Fibroblast of lung (primary cell): ENCODE measurements around the gene LCE1E. TPM values are rescaled to one million over a fixed set of nuclear protein-coding genes. Genes with fewer than 3 reads are reported as not detected.

Experiments used
- DNase-seq, 2 donors: peaks; one replicate each; pipeline versions ENCODE4 v3.0.0 to v3.0.0-alpha.2; 2010; ENCODE audit warnings: low read depth in 2 of 2
- H2AFZ ChIP-seq: 2 replicates; pipeline ENCODE4 v1.5.1; 2012; ENCODE audit warnings: low read length, control low read depth, inconsistent platforms
- H3K27ac ChIP-seq: 2 replicates; pipeline ENCODE4 v1.5.1; 2011; ENCODE audit warnings: low read length, control low read depth; ENCODE audit not compliant: insufficient read depth
- H3K27me3 ChIP-seq: 2 replicates; pipeline ENCODE4 v1.5.1; 2011; ENCODE audit warnings: mild to moderate bottlenecking, low read length; ENCODE audit not compliant: control insufficient read depth, insufficient read depth
- H3K36me3 ChIP-seq: 2 replicates; pipeline ENCODE4 v1.5.1; 2011; ENCODE audit warnings: low read length; ENCODE audit not compliant: control insufficient read depth, insufficient read depth
- H3K4me1 ChIP-seq: 2 replicates; pipeline ENCODE4 v1.5.1; 2011; ENCODE audit warnings: low read length; ENCODE audit not compliant: control insufficient read depth, insufficient read depth; ENCODE audit errors: extremely low read depth
- H3K4me2 ChIP-seq: 2 replicates; pipeline ENCODE4 v1.5.1; 2011; ENCODE audit warnings: low read length, control low read depth; ENCODE audit not compliant: insufficient read depth; ENCODE audit errors: extremely low read depth
- H3K4me3 ChIP-seq, 4 experiments: fragments of 200-600 bp in 1 of 4; sonication (generic) in 1 of 4; replicated peaks in 1 of 4; 2 replicates each; pipeline ENCODE4 v1.5.1; 2011 to 2016; ENCODE audit warnings: low read length in 4 of 4, low read depth in 3 of 4, mild to moderate bottlenecking in 3 of 4, control low read depth in 2 of 4, inconsistent platforms in 1 of 4, mixed read lengths in 1 of 4; ENCODE audit not compliant: insufficient read depth in 1 of 4; ENCODE audit errors: control extremely low read depth in 1 of 4
- H3K79me2 ChIP-seq: 2 replicates; pipeline ENCODE4 v1.5.1; 2012; ENCODE audit warnings: mild to moderate bottlenecking, low read length, inconsistent platforms; ENCODE audit not compliant: control insufficient read depth, insufficient read depth
- H3K9ac ChIP-seq: 2 replicates; pipeline ENCODE4 v1.5.1; 2011; ENCODE audit warnings: mild to moderate bottlenecking, low read length, control low read depth; ENCODE audit not compliant: insufficient read depth
- H3K9me3 ChIP-seq: 2 replicates; pipeline ENCODE4 v1.5.1; 2012; ENCODE audit warnings: low read depth, low read length; ENCODE audit not compliant: control insufficient read depth, insufficient read depth
- H4K20me1 ChIP-seq: 2 replicates; pipeline ENCODE4 v1.5.1; 2011; ENCODE audit warnings: low read length; ENCODE audit not compliant: control insufficient read depth, insufficient read depth; ENCODE audit errors: extremely low read depth
- CTCF ChIP-seq, 2 donors: IDR thresholded peaks in 1 of 2; conservative IDR thresholded peaks in 1 of 2; 1 replicate in 1 of 2; 2 replicates in 1 of 2; pipeline ENCODE4 v1.5.1; 2011 to 2012; ENCODE audit warnings: low read length in 2 of 2, control low read depth in 1 of 2, inconsistent platforms in 1 of 2, low read depth in 1 of 2, mild to moderate bottlenecking in 1 of 2
- EZH2 ChIP-seq: IDR thresholded peaks from 2 replicates; pipeline ENCODE4 v1.5.1; 2012; ENCODE audit warnings: low read length, control low read depth, mild to moderate bottlenecking; ENCODE audit errors: missing control alignments
- polyA plus RNA-seq, 2 donors: library from polyadenylated mRNA; depleted of rRNA in 1 of 2; stranded (reverse) in 1 of 2; unstranded in 1 of 2; fragments of >200 nt; gene quantifications; 2 replicates each; pipeline ENCODE4 v1.2.1, GENCODE V29; 2011 to 2012; ENCODE audit warnings: missing spikeins in 1 of 2
- total RNA-seq: library from RNA; depleted of rRNA; stranded (reverse); fragments of >200 nt; gene quantifications from 2 replicates; pipeline ENCODE4 v1.2.1, GENCODE V29; 2014

The LCE1E gene
- total and polyA plus RNA-seq, 2 donors (not counting 1 experiment from before 2014, with no cell fraction given): 0.14 TPM; not detected in 1

- Histone ChIP-seq H4K20me1 (no peaks in the 10 kb centered on the region), H3K79me2 (no peaks in the 10 kb centered on the region), H3K9ac (no peak overlapping the region), H2AFZ (no peak overlapping the region), H3K4me2 (no peak overlapping the region), H3K4me3 (no peak overlapping the region), H3K27me3 (peaks cover 2% of the 10 kb centered on the region), H3K9me3 (no peaks in the 10 kb centered on the region), H3K4me1 (no peaks in the 10 kb centered on the region), H3K27ac (no peak overlapping the region), H3K36me3 (no peaks in the 10 kb centered on the region)
- no peak for TF ChIP-seq EZH2
- no peak for DNase-seq
Observed at GRCh38 chr1:152824964-152825363, 38.9 kb downstream of the LCE1E start.

- no peak within 1 kb of the TSS for H3K4me3 ChIP-seq
- no peak within 1 kb of the TSS for H3K9ac ChIP-seq
- no peak within 1 kb of the TSS for H3K4me2 ChIP-seq
- TF ChIP-seq EZH2 (no peak), CTCF (conservative IDR thresholded peaks at IDR 0.05 in 1 of 2, IDR thresholded peaks at IDR 0.05 in 1 of 2; ENCODE audit: low read depth in 1 of 2, low read length in 2 of 2) (no peak)
- DNase-seq: no peak
- H4K20me1 ChIP-seq: no peaks in the 10 kb centered on the region
- no peaks in the 10 kb centered on the region for H3K36me3 ChIP-seq
- H3K79me2 ChIP-seq: no peaks in the 10 kb centered on the region
- no peak within 1 kb of the TSS for H2AFZ ChIP-seq
- peaks cover 2% of the 10 kb centered on the region for H3K27me3 ChIP-seq
- H3K9me3 ChIP-seq: no peaks in the 10 kb centered on the region
- no peak within 1 kb of the TSS for H3K27ac ChIP-seq
- H3K4me1 ChIP-seq: no peaks in the 10 kb centered on the region
Observed at GRCh38 chr1:152827173-152827572, 41.1 kb downstream of the LCE1E start, which contains the start of gene LCE1A. TSS of gene LCE1A (plus strand) at chr1:152827473. CDS start at chr1:152827473, 0 bp downstream.

GRCh38 chr1:152836870-152837269 is 50.8 kb downstream of the LCE1E start:
- H3K9ac ChIP-seq: no peak overlapping the region
- no peaks in the 10 kb centered on the region for H4K20me1 ChIP-seq
- H3K27me3 ChIP-seq: no peaks in the 10 kb centered on the region
- H3K4me3 ChIP-seq: no peak overlapping the region
- DNase-seq: no peak
- H3K9me3 ChIP-seq: no peaks in the 10 kb centered on the region
- H3K36me3 ChIP-seq: no peaks in the 10 kb centered on the region
- H2AFZ ChIP-seq: no peak overlapping the region
- H3K4me1 ChIP-seq: no peaks in the 10 kb centered on the region
- no peaks in the 10 kb centered on the region for H3K79me2 ChIP-seq
- no peak overlapping the region for H3K27ac ChIP-seq
- TF ChIP-seq EZH2: no peak
- no peak for TF ChIP-seq CTCF (conservative IDR thresholded peaks at IDR 0.05 in 1 of 2, IDR thresholded peaks at IDR 0.05 in 1 of 2; ENCODE audit: low read depth in 1 of 2, low read length in 2 of 2)
- H3K4me2 ChIP-seq: no peak overlapping the region

Other genes starting within 250 kb of the LCE1E start
- gene LCE3E, start 219.5 kb upstream of the LCE1E start, total RNA-seq: not detected in 2 replicates
- not detected in 2 replicates for gene LCE3E, start 219.5 kb upstream of the LCE1E start, polyA plus RNA-seq
- not detected in 2 replicates for gene LCE3D, start 205.7 kb upstream of the LCE1E start, total RNA-seq
- not detected in 2 replicates for gene LCE3D, start 205.7 kb upstream of the LCE1E start, polyA plus RNA-seq
- gene LCE3C, start 186.0 kb upstream of the LCE1E start, total RNA-seq: not detected in 2 replicates
- not detected in 2 replicates for gene LCE3C, start 186.0 kb upstream of the LCE1E start, polyA plus RNA-seq
- gene LCE3B, start 172.4 kb upstream of the LCE1E start, total RNA-seq: not detected in 2 replicates
- gene LCE3B, start 172.4 kb upstream of the LCE1E start, polyA plus RNA-seq: not detected in 2 replicates
- gene LCE3A, start 163.2 kb upstream of the LCE1E start, total RNA-seq: not detected in 2 replicates
- not detected in 2 replicates for gene LCE3A, start 163.2 kb upstream of the LCE1E start, polyA plus RNA-seq
- gene LCE2D, start 122.9 kb upstream of the LCE1E start, total RNA-seq: not detected in 2 replicates
- not detected in 2 replicates for gene LCE2D, start 122.9 kb upstream of the LCE1E start, polyA plus RNA-seq
- not detected in 2 replicates for gene LCE2C, start 111.0 kb upstream of the LCE1E start, total RNA-seq
- 0.12 and 1.5 TPM in 2 replicates for gene LCE2C, start 111.0 kb upstream of the LCE1E start, polyA plus RNA-seq
- gene LCE2B, start 100.1 kb upstream of the LCE1E start, total RNA-seq: not detected in 2 replicates
- gene LCE2B, start 100.1 kb upstream of the LCE1E start, polyA plus RNA-seq: 0.17 and 0.53 TPM in 2 replicates
- 0.33 TPM in 1 of 2 replicates, not detected in the other for gene LCE2A, start 87.9 kb upstream of the LCE1E start, total RNA-seq
- 0.91 and 8.1 TPM in 2 replicates for gene LCE2A, start 87.9 kb upstream of the LCE1E start, polyA plus RNA-seq
- not detected in 2 replicates for gene LCE4A, start 78.1 kb upstream of the LCE1E start, total RNA-seq
- not detected in 2 replicates for gene LCE4A, start 78.1 kb upstream of the LCE1E start, polyA plus RNA-seq
- not detected in 2 replicates for gene KPRP, start 28.2 kb upstream of the LCE1E start, total RNA-seq
- gene KPRP, start 28.2 kb upstream of the LCE1E start, polyA plus RNA-seq: 0.33 and 0.63 TPM in 2 replicates
- not detected in 2 replicates for gene LCE1F, start 11.1 kb upstream of the LCE1E start, total RNA-seq
- not detected in 2 replicates for gene LCE1F, start 11.1 kb upstream of the LCE1E start, polyA plus RNA-seq
- not detected in 2 replicates for gene LCE1D, start 10.5 kb downstream of the LCE1E start, total RNA-seq
- not detected in 2 replicates for gene LCE1D, start 10.5 kb downstream of the LCE1E start, polyA plus RNA-seq
- gene LCE1C, start 20.4 kb downstream of the LCE1E start, total RNA-seq: not detected in 2 replicates
- not detected in 2 replicates for gene LCE1C, start 20.4 kb downstream of the LCE1E start, polyA plus RNA-seq
- not detected in 2 replicates for gene LCE1B, start 25.7 kb downstream of the LCE1E start, total RNA-seq
- gene LCE1B, start 25.7 kb downstream of the LCE1E start, polyA plus RNA-seq: not detected in 2 replicates
- gene LCE1A, start 41.2 kb downstream of the LCE1E start, total RNA-seq: not detected in 2 replicates
- not detected in 2 replicates for gene LCE1A, start 41.2 kb downstream of the LCE1E start, polyA plus RNA-seq
- not detected in 2 replicates for gene LCE6A, start 56.6 kb downstream of the LCE1E start, total RNA-seq
- not detected in 2 replicates for gene LCE6A, start 56.6 kb downstream of the LCE1E start, polyA plus RNA-seq
- not detected in 2 replicates for gene LCE7A, start 73.7 kb downstream of the LCE1E start, total RNA-seq
- gene LCE7A, start 73.7 kb downstream of the LCE1E start, polyA plus RNA-seq: not detected in 2 replicates
- 0.17 TPM in 1 of 2 replicates, not detected in the other for gene SMCP, start 92.1 kb downstream of the LCE1E start, total RNA-seq
- gene SMCP, start 92.1 kb downstream of the LCE1E start, polyA plus RNA-seq: 0.12 TPM in 1 of 2 replicates, not detected in the other
- gene IVL, start 122.3 kb downstream of the LCE1E start, total RNA-seq: not detected in 2 replicates
- 0.10 and 0.34 TPM in 2 replicates for gene IVL, start 122.3 kb downstream of the LCE1E start, polyA plus RNA-seq
- not detected in 2 replicates for gene SPRR5, start 160.9 kb downstream of the LCE1E start, total RNA-seq
- not detected in 2 replicates for gene SPRR5, start 160.9 kb downstream of the LCE1E start, polyA plus RNA-seq
- not detected in 2 replicates for gene SPRR4, start 184.4 kb downstream of the LCE1E start, total RNA-seq
- gene SPRR4, start 184.4 kb downstream of the LCE1E start, polyA plus RNA-seq: not detected in 2 replicates
- gene SPRR1A, start 197.8 kb downstream of the LCE1E start, total RNA-seq: not detected in 2 replicates
- gene SPRR1A, start 197.8 kb downstream of the LCE1E start, polyA plus RNA-seq: not detected in 2 replicates
- not detected in 2 replicates for gene SPRR3, start 215.5 kb downstream of the LCE1E start, total RNA-seq
- not detected in 2 replicates for gene SPRR3, start 215.5 kb downstream of the LCE1E start, polyA plus RNA-seq
- gene SPRR1B, start 244.9 kb downstream of the LCE1E start, total RNA-seq: not detected in 2 replicates
- not detected in 2 replicates for gene SPRR1B, start 244.9 kb downstream of the LCE1E start, polyA plus RNA-seq